A549 (cell line): ENCODE data around the gene NDUFAF3.

ENCODE experiments used
- BHLHE40 ChIP-seq: IDR thresholded peaks from 2 replicates; pipeline ENCODE4 v1.6.1; 2012; ENCODE audit warnings: low read depth, low read length, inconsistent platforms
- CBX2 ChIP-seq: fragments of 200-600 bp; sonication (generic); IDR thresholded peaks from 2 replicates; pipeline ENCODE4 v1.6.1; 2016; ENCODE audit warnings: low read depth, mild to moderate bottlenecking, borderline replicate concordance
- CTCF ChIP-seq: fragments of >200 bp; sonication (Bioruptor Twin); formaldehyde crosslinking; IDR thresholded peaks from 3 replicates; pipeline ENCODE4 v1.5.1; 2016
- ELK1 ChIP-seq: fragments of 150-350 bp; IDR thresholded peaks from 2 replicates; pipeline ENCODE4 v1.6.1; 2014; ENCODE audit warnings: low read depth, mild to moderate bottlenecking, low read length
- KDM1A ChIP-seq: fragments of 200-600 bp; sonication (generic); IDR thresholded peaks from 2 replicates; pipeline ENCODE4 v1.6.1; 2016; ENCODE audit warnings: low read depth, mild to moderate bottlenecking
- MAX ChIP-seq: IDR thresholded peaks from 2 replicates; pipeline ENCODE4 v1.6.1; 2012
- NFE2L2 ChIP-seq: fragments of 150-350 bp; conservative IDR thresholded peaks from 2 replicates; pipeline ENCODE4 v1.6.1; 2014; ENCODE audit warnings: low read length
- NPAS2 ChIP-seq: fragments of 250-450 bp; sonication (Bioruptor Pico); IDR thresholded peaks from 2 replicates; pipeline ENCODE4 v1.8.0; 2022; ENCODE audit warnings: mild to moderate bottlenecking, moderate library complexity, borderline replicate concordance
- POLR2A ChIP-seq: IDR thresholded peaks from 2 replicates; pipeline ENCODE4 v1.6.1; 2012; ENCODE audit warnings: mild to moderate bottlenecking, low read length
- REST ChIP-seq: fragments of 200-600 bp; sonication (generic); IDR thresholded peaks from 2 replicates; pipeline ENCODE4 v1.6.1; 2016; ENCODE audit warnings: antibody characterized with exemption, mild to moderate bottlenecking, moderate library complexity
- RFX5 ChIP-seq: fragments of 450-650 bp; IDR thresholded peaks from 2 replicates; pipeline ENCODE4 v1.7.1; 2014; ENCODE audit warnings: antibody characterized with exemption, mild to moderate bottlenecking, moderate library complexity
- SMC3 ChIP-seq: fragments of >200 bp; sonication (Bioruptor Twin); formaldehyde crosslinking; IDR thresholded peaks from 3 replicates; pipeline ENCODE4 v1.6.1; 2018; ENCODE audit warnings: inconsistent platforms
- SREBF2 ChIP-seq: fragments of 450-650 bp; IDR thresholded peaks from 2 replicates; pipeline ENCODE4 v1.6.1; 2014; ENCODE audit warnings: mild to moderate bottlenecking, moderate library complexity
- USF2 ChIP-seq: fragments of 450-650 bp; IDR thresholded peaks from 2 replicates; pipeline ENCODE4 v1.6.1; 2014; ENCODE audit warnings: antibody characterized with exemption

- no peak for TF ChIP-seq POLR2A
- no peak for TF ChIP-seq CBX2
- TF ChIP-seq USF2: no peak
- TF ChIP-seq CTCF: no peak
- no peak for TF ChIP-seq ELK1
- TF ChIP-seq NFE2L2: no peak
- no peak for TF ChIP-seq REST
- no peak for TF ChIP-seq SMC3
- TF ChIP-seq SREBF2: no peak
- TF ChIP-seq BHLHE40: no peak
- no peak for TF ChIP-seq KDM1A
- TF ChIP-seq RFX5: no peak
- no peak for TF ChIP-seq MAX
- TF ChIP-seq NPAS2 (CRISPR knock-in tag): no peak
These were observed 6.4 kb downstream of the NDUFAF3 start for GRCh38 chr3:49028298-49028672.
